ENCODE results near the gene MKLN1.
"Not testable (repeated sequence)": the region's sequence is repeated elsewhere in the genome, so short reads cannot be mapped to it uniquely, and the experiment has no call there.

Gene MKLN1

DNA sequence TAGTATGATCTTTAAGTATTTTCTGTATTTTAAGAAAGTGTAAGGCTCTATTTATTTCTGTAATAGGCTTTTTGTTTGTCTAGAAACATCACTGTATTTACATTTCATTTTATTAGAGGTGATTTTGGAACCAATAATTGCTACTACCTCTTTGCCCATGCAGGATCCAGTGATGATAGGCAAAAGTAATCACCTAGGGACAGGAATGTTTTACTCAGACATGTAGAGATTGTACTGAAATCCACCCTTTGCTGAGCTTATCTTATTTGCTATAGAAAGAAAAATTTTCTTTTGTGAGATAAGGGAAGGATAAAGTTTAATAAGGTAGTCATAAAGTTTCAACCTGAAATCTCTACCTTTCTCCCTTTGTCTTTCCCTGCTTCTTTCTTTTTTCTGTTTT is 73.5 kb downstream of the MKLN1 start:
- in situ Hi-C loops (cut with HindIII; ENCODE audit: low pct_unique_long_range_greater_than_20kb, low sequenced_read_pairs) = no loop called here
- no peak for DNase-seq (ENCODE audit: low read depth in 1 of 2, low spot score in 1 of 2)
- peak; percentile 49 for TF ChIP-seq JUND (IDR thresholded peaks at IDR 0.05; ENCODE audit: low read depth)

- in situ Hi-C loops (cut with HindIII; ENCODE audit: low pct_unique_long_range_greater_than_20kb, low sequenced_read_pairs) = no loop called here
- no peak for TF ChIP-seq JUND (IDR thresholded peaks at IDR 0.05; ENCODE audit: low read depth)
- DNase-seq (ENCODE audit: low read depth in 1 of 2, low spot score in 1 of 2) = no peak
Observed at GRCh38 chr7:131403322-131403721, 75.6 kb downstream of the MKLN1 start.

DNA sequence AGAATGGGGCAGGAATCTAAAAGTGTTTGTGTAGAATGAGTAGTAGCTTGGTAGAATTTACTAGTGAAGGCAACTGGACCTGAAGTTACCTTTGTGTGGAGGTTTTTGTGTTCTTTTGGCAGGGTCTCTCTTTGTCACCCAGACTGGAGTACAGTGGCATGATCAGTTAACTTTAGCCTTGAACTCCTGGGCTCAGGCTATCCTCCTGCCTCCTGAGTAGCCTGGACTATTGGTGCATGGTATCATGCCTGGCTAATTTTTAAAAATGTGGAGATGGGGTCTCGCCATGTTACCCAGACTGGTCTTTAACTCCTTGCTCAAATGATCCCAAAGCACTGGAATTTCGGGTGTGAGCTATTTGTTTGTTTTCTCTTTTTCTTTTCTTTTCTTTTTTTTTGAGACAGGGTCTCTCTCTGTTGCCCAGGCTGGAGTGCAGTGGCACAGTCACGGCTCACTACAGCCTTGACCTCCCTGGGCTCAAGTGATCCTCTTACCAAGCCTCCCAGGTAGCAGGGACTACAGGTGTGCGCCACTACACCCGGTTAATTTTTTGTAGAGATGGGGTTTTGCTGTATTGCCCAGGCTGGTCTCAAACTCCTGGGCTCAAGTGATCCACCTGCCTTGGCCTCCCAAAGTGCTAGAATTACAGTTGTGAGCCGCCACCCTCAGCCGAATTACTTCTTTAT is 76.7 kb downstream of the MKLN1 start:
- no peak for DNase-seq (ENCODE audit: low read depth in 1 of 2, low spot score in 1 of 2)
- TF ChIP-seq JUND (IDR thresholded peaks at IDR 0.05; ENCODE audit: low read depth) = no peak
- in situ Hi-C loops (cut with HindIII; ENCODE audit: low pct_unique_long_range_greater_than_20kb, low sequenced_read_pairs) = no loop called here

DNA sequence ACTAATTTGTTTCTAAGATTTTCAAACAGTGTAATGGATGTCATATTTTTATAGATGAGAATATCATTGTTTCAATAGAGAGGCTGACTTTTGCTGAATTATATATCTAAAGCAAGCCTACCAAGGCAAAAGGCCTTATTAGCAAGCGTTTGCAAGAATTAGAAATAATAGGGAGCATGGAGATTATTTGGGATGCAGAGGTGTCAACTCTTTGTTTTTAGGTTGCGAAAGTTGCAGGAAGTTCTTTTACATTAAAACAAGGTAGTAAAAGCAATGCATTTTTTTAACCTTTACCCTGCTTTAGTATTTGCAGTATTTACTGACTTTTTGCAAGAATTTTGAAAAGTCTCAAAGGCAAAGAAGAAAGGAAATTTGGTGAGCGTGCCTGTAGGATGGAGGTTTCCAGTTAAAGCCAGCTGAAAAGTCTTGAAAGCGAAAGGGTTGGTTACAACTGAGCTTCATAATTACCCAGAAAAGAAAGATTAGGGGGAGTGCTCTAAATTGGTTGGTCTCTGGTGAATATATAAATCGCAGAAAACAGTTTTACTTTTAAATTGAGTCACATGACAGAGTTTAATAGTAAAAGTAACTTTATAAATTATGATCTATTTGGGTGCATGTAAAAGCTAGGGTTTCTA is 81.6 kb downstream of the MKLN1 start:
- no peak for DNase-seq (ENCODE audit: low read depth in 1 of 2, low spot score in 1 of 2)
- in situ Hi-C loops (cut with HindIII; ENCODE audit: low pct_unique_long_range_greater_than_20kb, low sequenced_read_pairs) = no loop called here
- TF ChIP-seq JUND (IDR thresholded peaks at IDR 0.05; ENCODE audit: low read depth) = no peak

DNA sequence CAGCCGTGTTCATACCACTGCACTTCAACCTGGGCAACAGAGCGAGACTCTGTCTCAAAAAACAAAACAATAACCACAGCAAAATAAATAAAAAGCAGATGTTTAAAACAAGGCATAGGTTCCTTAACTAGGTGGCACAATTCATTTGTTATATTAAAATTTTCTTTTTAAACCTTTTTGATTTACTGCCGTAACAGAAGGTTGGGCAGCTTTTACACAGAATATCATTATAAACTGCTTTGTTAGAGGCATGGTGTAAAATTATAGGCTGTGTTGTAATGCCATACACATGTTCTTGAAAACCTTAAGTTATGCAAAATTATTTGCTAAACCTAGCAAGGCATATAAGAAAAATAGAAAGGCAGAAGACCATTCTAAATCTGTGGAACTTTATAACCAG is 84.4 kb downstream of the MKLN1 start:
- no peak for DNase-seq (ENCODE audit: low read depth in 1 of 2, low spot score in 1 of 2)
- TF ChIP-seq JUND (IDR thresholded peaks at IDR 0.05; ENCODE audit: low read depth) = no peak
- in situ Hi-C loops (cut with HindIII; ENCODE audit: low pct_unique_long_range_greater_than_20kb, low sequenced_read_pairs) = no loop called here

- in situ Hi-C loops (cut with HindIII; ENCODE audit: low pct_unique_long_range_greater_than_20kb, low sequenced_read_pairs) = no loop called here
- no peak for DNase-seq (ENCODE audit: low read depth in 1 of 2, low spot score in 1 of 2)
- TF ChIP-seq JUND (IDR thresholded peaks at IDR 0.05; ENCODE audit: low read depth) = no peak
Observed at GRCh38 chr7:131413711-131414110, 86.0 kb downstream of the MKLN1 start.

DNA sequence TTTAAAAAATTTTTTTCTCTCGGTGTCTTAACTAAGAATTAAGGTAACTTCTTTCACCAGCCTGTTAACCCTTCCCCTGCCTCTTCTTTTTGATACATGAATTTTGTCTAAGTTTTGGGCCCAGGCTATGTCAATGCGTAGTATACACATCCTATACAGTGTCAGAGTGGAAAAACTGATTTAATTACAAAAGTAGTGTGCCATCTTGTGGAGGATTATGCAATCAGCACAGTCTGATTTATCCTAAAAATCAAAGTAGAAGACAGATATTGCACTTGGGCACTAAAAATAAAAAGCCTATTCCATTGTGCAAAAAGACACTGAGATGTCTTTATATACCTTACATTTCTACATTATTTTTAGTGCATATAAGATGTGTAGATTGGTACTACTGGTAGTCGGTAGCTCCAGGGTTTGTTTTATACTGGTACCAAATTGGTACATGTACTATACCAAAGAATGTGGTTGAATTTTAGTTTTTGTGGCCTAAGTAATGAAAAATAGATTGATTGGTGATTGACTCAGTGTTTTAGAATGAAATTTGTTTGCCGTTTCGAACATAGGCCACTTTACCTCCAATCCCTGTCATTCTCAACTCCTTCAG is 96.6 kb downstream of the MKLN1 start:
- in situ Hi-C loops (cut with HindIII; ENCODE audit: low pct_unique_long_range_greater_than_20kb, low sequenced_read_pairs) = no loop called here
- no peak for TF ChIP-seq JUND (IDR thresholded peaks at IDR 0.05; ENCODE audit: low read depth)
- peak in 1 of 2 experiments; percentile 52 for DNase-seq (ENCODE audit: low read depth in 1 of 2, low spot score in 1 of 2)

- no peak for TF ChIP-seq JUND (IDR thresholded peaks at IDR 0.05; ENCODE audit: low read depth)
- in situ Hi-C loops (cut with HindIII; ENCODE audit: low pct_unique_long_range_greater_than_20kb, low sequenced_read_pairs) = no loop called here
- no peak for DNase-seq (ENCODE audit: low read depth in 1 of 2, low spot score in 1 of 2)
Observed at GRCh38 chr7:131425992-131426391, 98.3 kb downstream of the MKLN1 start.

DNA sequence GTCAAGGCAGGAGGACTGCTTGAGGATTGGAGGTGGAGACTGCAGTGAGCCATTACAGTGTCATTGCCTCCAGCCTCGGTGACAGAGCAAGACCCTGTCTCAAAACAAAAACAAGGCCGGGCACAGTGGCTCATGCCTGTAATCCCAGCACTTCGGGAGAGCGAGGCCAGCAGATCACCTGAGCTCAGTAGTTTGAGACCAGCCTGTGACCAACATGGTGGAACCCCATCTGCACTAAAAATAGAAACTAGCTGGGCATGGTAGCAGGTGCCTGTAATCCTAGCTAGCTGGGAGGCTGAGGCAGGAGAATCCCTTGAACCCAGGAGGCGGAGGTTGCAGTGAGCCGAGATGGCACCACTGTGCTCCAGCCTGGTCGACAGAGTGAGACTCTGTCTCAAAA is 103.2 kb downstream of the MKLN1 start:
- DNase-seq (ENCODE audit: low read depth in 1 of 2, low spot score in 1 of 2); in situ Hi-C loops (cut with HindIII; ENCODE audit: low pct_unique_long_range_greater_than_20kb, low sequenced_read_pairs): not testable (repeated sequence)

GRCh38 chr7:131431289-131431688 is 103.6 kb downstream of the MKLN1 start:
- DNase-seq (ENCODE audit: low read depth in 1 of 2, low spot score in 1 of 2) = peak in 1 of 2 experiments; percentile 48
- TF ChIP-seq JUND (IDR thresholded peaks at IDR 0.05; ENCODE audit: low read depth) = no peak
- in situ Hi-C loops (cut with HindIII; ENCODE audit: low pct_unique_long_range_greater_than_20kb, low sequenced_read_pairs) = no loop called here

DNA sequence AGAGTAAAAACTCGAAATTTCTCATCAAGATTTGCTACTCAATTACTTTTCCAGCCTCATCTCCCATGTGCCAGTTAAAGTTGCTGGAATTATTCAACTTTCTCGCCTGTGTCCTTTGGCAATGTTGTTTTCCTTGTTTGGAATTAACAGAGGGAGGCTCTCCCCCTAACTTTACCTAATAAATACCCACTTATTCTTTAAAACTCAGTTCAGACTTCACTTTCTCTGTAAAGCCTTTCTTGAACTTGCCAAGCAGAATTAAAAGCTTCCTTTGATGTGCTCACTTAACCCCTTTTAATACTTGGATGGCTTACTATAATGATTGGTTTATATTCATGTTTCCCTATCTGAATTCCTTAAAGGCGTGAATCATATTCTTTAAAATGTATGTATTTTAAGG is 104.1 kb downstream of the MKLN1 start:
- DNase-seq (ENCODE audit: low read depth in 1 of 2, low spot score in 1 of 2) = no peak
- in situ Hi-C loops (cut with HindIII; ENCODE audit: low pct_unique_long_range_greater_than_20kb, low sequenced_read_pairs) = no loop called here
- TF ChIP-seq JUND (IDR thresholded peaks at IDR 0.05; ENCODE audit: low read depth) = no peak

DNA sequence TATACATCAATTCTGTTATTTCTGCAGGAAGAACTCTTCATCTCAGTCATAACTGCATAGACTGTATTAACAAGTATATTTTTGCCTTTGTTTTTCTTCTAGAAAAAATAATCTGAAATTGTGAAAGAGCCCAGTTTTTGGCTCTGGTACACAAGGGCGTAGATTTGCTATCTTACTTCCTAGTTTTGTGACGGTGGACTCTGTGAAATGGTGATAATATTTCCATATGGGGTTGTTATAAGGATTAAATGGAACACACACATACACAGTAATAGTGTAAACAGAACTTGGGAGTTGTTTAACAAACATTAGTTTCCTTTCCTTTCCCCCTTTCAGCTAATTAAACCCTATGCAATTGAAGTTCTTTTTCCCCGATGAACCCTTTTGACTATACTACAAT is 108.7 kb downstream of the MKLN1 start:
- in situ Hi-C loops (cut with HindIII; ENCODE audit: low pct_unique_long_range_greater_than_20kb, low sequenced_read_pairs) = no loop called here
- no peak for TF ChIP-seq JUND (IDR thresholded peaks at IDR 0.05; ENCODE audit: low read depth)
- DNase-seq (ENCODE audit: low read depth in 1 of 2, low spot score in 1 of 2) = no peak

GRCh38 chr7:131438969-131439368 is 111.3 kb downstream of the MKLN1 start:
- in situ Hi-C loops (cut with HindIII; ENCODE audit: low pct_unique_long_range_greater_than_20kb, low sequenced_read_pairs) = no loop called here
- TF ChIP-seq JUND (IDR thresholded peaks at IDR 0.05; ENCODE audit: low read depth) = no peak

More at GRCh38 chr7:131438969-131439368, 111.3 kb downstream of the MKLN1 start:
- DNase-seq (ENCODE audit: low read depth in 1 of 2, low spot score in 1 of 2) = no peak
